ENCODE data around the gene KCNK16. TPM values are rescaled to one million over a fixed set of nuclear protein-coding genes. Genes with fewer than 3 reads are reported as not detected.
A peak's percentile ranks its signal among the peaks of the same experiment; 100 is the strongest.

The KCNK16 gene
- total and polyA plus RNA-seq, 2 of the 13 experiments (the other 11 are each of a cell fraction or from before 2014, with no cell fraction given): not detected

GRCh38 chr6:39298061-39298460 is 24.4 kb downstream of the KCNK16 start (continued):
- no peak for TF ChIP-seq ZKSCAN8 (CRISPR knock-in tag; IDR thresholded peaks at IDR 0.05; ENCODE audit: borderline replicate concordance)
- peak in 1 of 2 experiments; percentile 30; a peak in 1 of 4 replicates for TF ChIP-seq EP300 (IDR thresholded peaks at IDR 0.05; ENCODE audit: low read depth in 2 of 2, low read length in 2 of 2)
- no peak for TF ChIP-seq EP300 (CRISPR knock-in tag; IDR thresholded peaks at IDR 0.05; ENCODE audit: borderline replicate concordance)
- no peak for TF ChIP-seq CBX5 (CRISPR knock-in tag; IDR thresholded peaks at IDR 0.05; ENCODE audit: borderline replicate concordance)
- TF ChIP-seq ZNF253 (CRISPR knock-in tag; IDR thresholded peaks at IDR 0.05; ENCODE audit: borderline replicate concordance): 0 out of 2 replicates have a peak, but pooled peaks have one; percentile 18
- TF ChIP-seq CAMTA2 (CRISPR knock-in tag; IDR thresholded peaks at IDR 0.05; ENCODE audit: borderline replicate concordance): no peak
- TF ChIP-seq ISL2 (CRISPR knock-in tag; IDR thresholded peaks at IDR 0.05): no peak
- no peak for TF ChIP-seq SYNCRIP (IDR thresholded peaks at IDR 0.05; ENCODE audit: insufficient read depth, low read depth, low read length)
- TF ChIP-seq ZNF160 (CRISPR knock-in tag; IDR thresholded peaks at IDR 0.05): no peak
- TF ChIP-seq ZNF674 (CRISPR knock-in tag; IDR thresholded peaks at IDR 0.05; ENCODE audit: low read depth): no peak
- TF ChIP-seq SP1 (IDR thresholded peaks at IDR 0.05): no peak
- no peak for TF ChIP-seq SP1 (CRISPR knock-in tag; IDR thresholded peaks at IDR 0.05)
- TF ChIP-seq MED1 (CRISPR knock-in tag; IDR thresholded peaks at IDR 0.05): peak; percentile 42; the same call in 1 of the 2 replicates
- peak; percentile 38; the same call in 1 of the 2 replicates for TF ChIP-seq ZBTB7B (CRISPR knock-in tag; IDR thresholded peaks at IDR 0.05)
- no peak for TF ChIP-seq AHDC1 (CRISPR knock-in tag; IDR thresholded peaks at IDR 0.05; ENCODE audit: borderline replicate concordance)
- no peak for TF ChIP-seq ZNF501 (CRISPR knock-in tag; IDR thresholded peaks at IDR 0.05)
- 0 out of 2 replicates have a peak, but pooled peaks have one; percentile 28 for TF ChIP-seq RXRA (CRISPR knock-in tag; IDR thresholded peaks at IDR 0.05)
- TF ChIP-seq BCL6 (CRISPR knock-in tag; IDR thresholded peaks at IDR 0.05): peak; percentile 45; the same call in 1 of the 2 replicates
- TF ChIP-seq MLLT10 (CRISPR knock-in tag; IDR thresholded peaks at IDR 0.05): no peak
- TF ChIP-seq MYNN (CRISPR knock-in tag; IDR thresholded peaks at IDR 0.05; ENCODE audit: low read depth): no peak
- TF ChIP-seq SKI (IDR thresholded peaks at IDR 0.05; ENCODE audit: partially characterized antibody): no peak
- no peak for TF ChIP-seq RFXANK (CRISPR knock-in tag; IDR thresholded peaks at IDR 0.05)
- no peak for TF ChIP-seq ZNF660 (CRISPR knock-in tag; IDR thresholded peaks at IDR 0.05; ENCODE audit: borderline replicate concordance, low read depth)
- TF ChIP-seq ZFP37 (CRISPR knock-in tag; IDR thresholded peaks at IDR 0.05; ENCODE audit: borderline replicate concordance): no peak
- no peak for TF ChIP-seq RELA (CRISPR knock-in tag; IDR thresholded peaks at IDR 0.05)
- TF ChIP-seq ZNF496 (CRISPR knock-in tag; IDR thresholded peaks at IDR 0.05; ENCODE audit: insufficient replicate concordance): no peak
- no peak for TF ChIP-seq IRF1 (CRISPR knock-in tag; IDR thresholded peaks at IDR 0.05; ENCODE audit: low read depth)
- TF ChIP-seq ZNF781 (CRISPR knock-in tag; IDR thresholded peaks at IDR 0.05; ENCODE audit: borderline replicate concordance, not compliant biosample characterization): no peak

All from HepG2 (cell line).